OCI-LY7 (cell line): Measurements from ENCODE around the gene RNFT2. TPM values are rescaled to one million over a fixed set of nuclear protein-coding genes. Genes with fewer than 3 reads are reported as not detected.
A peak's percentile ranks its signal among the peaks of the same experiment; 100 is the strongest.

ENCODE experiments used
- BruUV-seq: library from RNA; stranded (reverse); fragments of 400-500 nt; replicated peaks from 2 replicates; lab custom pipeline; 2021; lab: Mats Ljungman, UMichigan
- CTCF ChIA-PET: fragments of 300-600 bp; sonication (Branson Sonifier 250); formaldehyde crosslinking; loops from one replicate; lab custom pipeline; 2022; ENCODE audit warnings: antibody characterized with exemption; ENCODE audit not compliant: unreplicated experiment; lab: Charles Lee
- POLR2A ChIA-PET: fragments of 300-600 bp; sonication (Branson Sonifier 250); formaldehyde crosslinking; loops from one replicate; lab custom pipeline; 2022; ENCODE audit warnings: antibody characterized with exemption; lab: Charles Lee
- DNase-seq: peaks from one replicate; pipeline ENCODE4 v3.0.0-alpha.2; 2015; ENCODE audit warnings: low spot score
- H2AFZ ChIP-seq: fragments of 200-600 bp; sonication (generic), shearing (Covaris generic); 2 replicates; pipeline ENCODE4 v1.6.1; 2014; ENCODE audit warnings: mild to moderate bottlenecking, antibody characterized with exemption, low read length, moderate library complexity
- H3K27ac ChIP-seq: fragments of 200-600 bp; sonication (generic); 2 replicates; pipeline ENCODE4 v1.5.1; 2014; ENCODE audit warnings: mixed run types, low read depth, mild to moderate bottlenecking, moderate library complexity, low read length, inconsistent platforms; ENCODE audit not compliant: poor library complexity, severe bottlenecking
- H3K36me3 ChIP-seq: fragments of 200-600 bp; sonication (generic); 2 replicates; pipeline ENCODE4 v1.6.1; 2014; ENCODE audit warnings: mild to moderate bottlenecking, antibody characterized with exemption, low read length, moderate library complexity, mixed read lengths; ENCODE audit not compliant: insufficient read depth
- H3K4me1 ChIP-seq: fragments of 200-600 bp; sonication (generic); 2 replicates; pipeline ENCODE4 v1.5.1; 2014; ENCODE audit warnings: mild to moderate bottlenecking, low read length; ENCODE audit not compliant: insufficient read depth, poor library complexity, severe bottlenecking
- H3K4me2 ChIP-seq: fragments of 200-600 bp; sonication (generic); 2 replicates; pipeline ENCODE4 v1.6.1; 2014; ENCODE audit warnings: mild to moderate bottlenecking, low read length
- H3K4me3 ChIP-seq: fragments of 200-600 bp; sonication (generic); 2 replicates; pipeline ENCODE4 v1.5.1; 2014; ENCODE audit warnings: mild to moderate bottlenecking, low read depth, low read length; ENCODE audit not compliant: poor library complexity, severe bottlenecking
- H3K79me2 ChIP-seq: fragments of 200-600 bp; sonication (generic); 2 replicates; pipeline ENCODE4 v1.6.1; 2016; ENCODE audit warnings: low read depth, mild to moderate bottlenecking, low read length, moderate library complexity, mixed read lengths; ENCODE audit not compliant: insufficient read depth
- H3K9me2 ChIP-seq: fragments of 200-600 bp; sonication (generic); 2 replicates; pipeline ENCODE4 v1.6.1; 2016; ENCODE audit warnings: mild to moderate bottlenecking, low read length, mixed read lengths; ENCODE audit not compliant: insufficient read depth
- H3K9me3 ChIP-seq: fragments of 200-600 bp; sonication (generic); 2 replicates; pipeline ENCODE4 v1.6.1; 2014; ENCODE audit warnings: mild to moderate bottlenecking, mixed run types, low read length, mixed read lengths
- H4K20me1 ChIP-seq: fragments of 200-600 bp; sonication (generic); 2 replicates; pipeline ENCODE4 v1.6.1; 2014; ENCODE audit warnings: mild to moderate bottlenecking, antibody characterized with exemption, low read length, moderate library complexity, mixed read lengths; ENCODE audit not compliant: insufficient read depth
- CTCF ChIP-seq: fragments of 200-600 bp; sonication (generic); conservative IDR thresholded peaks from 2 replicates; pipeline ENCODE4 v1.5.1; 2014; ENCODE audit warnings: mild to moderate bottlenecking, antibody characterized with exemption, low read length, moderate library complexity, mixed read lengths
- EZH2phosphoT487 ChIP-seq: fragments of 200-600 bp; sonication (generic); IDR thresholded peaks from 2 replicates; pipeline ENCODE4 v1.6.1; 2018; ENCODE audit warnings: low read depth, borderline replicate concordance, mild to moderate bottlenecking, mixed run types, antibody characterized with exemption, low read length, moderate library complexity, mixed read lengths
- intact Hi-C: fragments of 100-400 bp; cut with micrococcal nuclease; formaldehyde crosslinking; loops from one replicate; pipeline ENCODE4 v1.10.0; 2022; ENCODE audit not compliant: unreplicated experiment
- total RNA-seq, 2 experiments: library from RNA; depleted of rRNA in 1 of 2; stranded (reverse); fragments of >200 nt in 1 of 2; shearing (Covaris generic) in 1 of 2; gene quantifications; 2 replicates each; pipeline ENCODE4 v1.2.3, GENCODE V29; 2014 to 2022

Gene RNFT2
- total RNA-seq, 2 experiments from 2014 or later = 40.2 to 62.2 TPM

GRCh38 chr12:116818948-116819832 is 81.1 kb downstream of the RNFT2 start:
- DNase-seq = peak; percentile 90
- Histone ChIP-seq H2AFZ (peak overlapping the region; percentile 77), H3K4me1 (peaks cover 56% of the 10 kb centered on the region), H3K79me2 (no peaks in the 10 kb centered on the region; the same call in 1 of the 2 replicates), H3K4me2 (peak overlapping the region; percentile 96), H3K9me3 (no peaks in the 10 kb centered on the region), H3K4me3 (peak overlapping the region; percentile 82), H3K27ac (peak overlapping the region; percentile 78), H3K9me2 (no peaks in the 10 kb centered on the region), H3K36me3 (peaks cover 10% of the 10 kb centered on the region), H4K20me1 (no peaks in the 10 kb centered on the region)
- no peak for TF ChIP-seq EZH2phosphoT487
- TF ChIP-seq CTCF = no peak
- ChIA-PET POLR2A (interaction anchor here (1.0 to 6.9 kb wide), 2 partner anchors 14 to 19 kb away, joined by 3 to 60 read pairs; no protein-coding TSS in a partner anchor), CTCF (interaction anchor here (0.9 kb wide), 1 partner anchor 13 kb away, joined by 5 read pairs; no protein-coding TSS in a partner anchor)
- TSS peak; percentile 87 for BruUV-seq
- intact Hi-C loops = loop anchor here (1.0 to 5.0 kb wide), 5 partner anchors 16 to 158 kb away; partner anchors contain the start of genes HRK, RNFT2 and SPRING1

- intact Hi-C loops = no loop called here
- H3K4me1 ChIP-seq = peaks cover 46% of the 10 kb centered on the region
- no peaks in the 10 kb centered on the region for H4K20me1 ChIP-seq
- H3K79me2 ChIP-seq = no peaks in the 10 kb centered on the region; the same call in 1 of the 2 replicates
- H3K4me2 ChIP-seq = peak overlapping the region; percentile 96
- ChIA-PET CTCF (no interaction called here), POLR2A (interaction anchor here (1.0 to 6.9 kb wide), 3 partner anchors 14 to 18 kb away, joined by 3 to 60 read pairs (median 4); no protein-coding TSS in a partner anchor)
- TF ChIP-seq CTCF = no peak
- TF ChIP-seq EZH2phosphoT487 = no peak
- H2AFZ ChIP-seq = no peak overlapping the region
- H3K9me3 ChIP-seq = no peaks in the 10 kb centered on the region
- no peaks in the 10 kb centered on the region for H3K9me2 ChIP-seq
- peaks cover 16% of the 10 kb centered on the region for H3K36me3 ChIP-seq
- no peak overlapping the region for H3K27ac ChIP-seq
- BruUV-seq = no TSS peak
- peak overlapping the region; percentile 82 for H3K4me3 ChIP-seq
- no peak for DNase-seq
Observed at GRCh38 chr12:116820064-116820656, 82.0 kb downstream of the RNFT2 start.
